Tibial nerve (tissue), 4 donors: ENCODE data around the gene KPNA1.

Experiments used
- CTCF ChIP-seq, 5 experiments: fragments of 200-600 bp in 3 of 5; fragments of 450-650 bp in 2 of 5; sonication (generic) in 3 of 5; IDR thresholded peaks; one replicate each; pipeline ENCODE4 v1.5.1; 2016 to 2019; ENCODE audit warnings: antibody characterized with exemption in 5 of 5, mild to moderate bottlenecking in 3 of 5, moderate library complexity in 2 of 5
- EP300 ChIP-seq, 2 donors: sonication (generic); formaldehyde crosslinking; IDR thresholded peaks; one replicate each; pipeline ENCODE4 v1.6.1; 2017; ENCODE audit warnings: antibody characterized with exemption in 2 of 2, mild to moderate bottlenecking in 1 of 2
- POLR2A ChIP-seq, 2 donors: fragments of 450-650 bp; IDR thresholded peaks; one replicate each; pipeline ENCODE4 v1.6.1; 2017; ENCODE audit warnings: antibody characterized with exemption in 2 of 2, mild to moderate bottlenecking in 2 of 2, moderate library complexity in 2 of 2

GRCh38 chr3:122395582-122395981, 119.2 kb downstream of the KPNA1 start:
- TF ChIP-seq CTCF (IDR thresholded peaks at IDR 0.05) (no peak), POLR2A (IDR thresholded peaks at IDR 0.05) (no peak), EP300 (IDR thresholded peaks at IDR 0.05) (no peak)
